ENCODE results near the gene CLMN.

CLMN gene, protein sequence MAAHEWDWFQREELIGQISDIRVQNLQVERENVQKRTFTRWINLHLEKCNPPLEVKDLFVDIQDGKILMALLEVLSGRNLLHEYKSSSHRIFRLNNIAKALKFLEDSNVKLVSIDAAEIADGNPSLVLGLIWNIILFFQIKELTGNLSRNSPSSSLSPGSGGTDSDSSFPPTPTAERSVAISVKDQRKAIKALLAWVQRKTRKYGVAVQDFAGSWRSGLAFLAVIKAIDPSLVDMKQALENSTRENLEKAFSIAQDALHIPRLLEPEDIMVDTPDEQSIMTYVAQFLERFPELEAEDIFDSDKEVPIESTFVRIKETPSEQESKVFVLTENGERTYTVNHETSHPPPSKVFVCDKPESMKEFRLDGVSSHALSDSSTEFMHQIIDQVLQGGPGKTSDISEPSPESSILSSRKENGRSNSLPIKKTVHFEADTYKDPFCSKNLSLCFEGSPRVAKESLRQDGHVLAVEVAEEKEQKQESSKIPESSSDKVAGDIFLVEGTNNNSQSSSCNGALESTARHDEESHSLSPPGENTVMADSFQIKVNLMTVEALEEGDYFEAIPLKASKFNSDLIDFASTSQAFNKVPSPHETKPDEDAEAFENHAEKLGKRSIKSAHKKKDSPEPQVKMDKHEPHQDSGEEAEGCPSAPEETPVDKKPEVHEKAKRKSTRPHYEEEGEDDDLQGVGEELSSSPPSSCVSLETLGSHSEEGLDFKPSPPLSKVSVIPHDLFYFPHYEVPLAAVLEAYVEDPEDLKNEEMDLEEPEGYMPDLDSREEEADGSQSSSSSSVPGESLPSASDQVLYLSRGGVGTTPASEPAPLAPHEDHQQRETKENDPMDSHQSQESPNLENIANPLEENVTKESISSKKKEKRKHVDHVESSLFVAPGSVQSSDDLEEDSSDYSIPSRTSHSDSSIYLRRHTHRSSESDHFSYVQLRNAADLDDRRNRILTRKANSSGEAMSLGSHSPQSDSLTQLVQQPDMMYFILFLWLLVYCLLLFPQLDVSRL

DNA sequence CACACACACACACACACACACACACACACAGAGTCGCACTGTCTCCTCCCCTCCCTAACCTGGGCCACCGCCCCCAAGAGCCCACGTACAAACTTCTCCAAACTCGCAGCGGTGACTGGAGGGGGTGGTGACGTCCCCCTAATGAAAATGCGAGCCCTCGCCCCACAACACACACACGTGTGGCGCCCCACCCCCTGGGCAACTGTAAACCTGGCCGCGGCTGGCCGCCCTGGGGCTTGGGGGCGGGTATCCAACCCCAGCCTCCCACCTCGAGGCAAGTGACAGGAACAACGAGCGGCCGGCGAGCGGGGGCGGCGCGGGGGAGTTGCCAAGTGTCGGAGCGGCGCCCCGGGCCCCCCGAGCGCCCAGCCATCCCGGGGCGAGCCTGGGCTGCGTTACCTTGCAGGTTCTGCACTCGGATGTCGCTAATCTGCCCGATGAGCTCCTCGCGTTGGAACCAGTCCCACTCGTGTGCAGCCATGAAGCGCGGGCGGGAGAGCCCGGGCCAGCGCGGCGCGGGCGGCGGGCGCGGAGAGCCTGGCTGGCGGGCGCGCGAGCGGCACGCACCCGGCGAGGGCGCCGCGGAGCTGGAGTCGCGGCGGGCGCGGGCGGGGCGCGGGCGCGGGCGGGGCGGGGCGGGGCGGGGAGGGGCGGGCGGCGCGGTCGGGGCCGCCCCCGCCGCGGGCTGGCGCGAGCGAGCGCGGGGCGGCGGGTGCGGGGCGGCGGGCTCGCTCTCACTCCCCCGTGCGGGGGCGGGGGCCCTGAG is at the start of gene CLMN:
Gene CLMN, minus strand, starts transcription at position 597 of the 766 bp plus-strand sequence. Its CDS starts 116 bp downstream, at position 481.
- DNase-seq, result peak in 4 of 14 donors; percentile 6 to 61 (median 57)

DNA sequence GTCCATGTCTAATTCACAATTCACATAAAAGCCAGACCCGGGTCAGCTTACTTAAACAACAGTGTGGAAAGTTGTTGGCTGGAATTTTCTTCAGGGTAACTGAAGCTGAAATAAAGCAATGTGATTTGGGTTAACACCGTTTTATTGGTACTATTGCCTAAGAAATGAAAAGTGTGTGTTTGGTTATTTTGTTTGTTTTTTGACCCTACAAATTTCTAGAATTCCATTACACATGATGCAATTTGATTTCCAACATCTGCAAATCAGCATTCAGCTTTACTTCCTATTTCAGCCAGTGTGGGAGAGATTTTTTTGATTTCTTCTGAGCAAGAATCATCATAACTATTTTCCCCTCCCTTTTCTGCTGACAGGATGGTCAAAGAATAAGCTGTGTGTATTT is 45.7 kb upstream of the CLMN start:
- DNase-seq, result no peak

DNA sequence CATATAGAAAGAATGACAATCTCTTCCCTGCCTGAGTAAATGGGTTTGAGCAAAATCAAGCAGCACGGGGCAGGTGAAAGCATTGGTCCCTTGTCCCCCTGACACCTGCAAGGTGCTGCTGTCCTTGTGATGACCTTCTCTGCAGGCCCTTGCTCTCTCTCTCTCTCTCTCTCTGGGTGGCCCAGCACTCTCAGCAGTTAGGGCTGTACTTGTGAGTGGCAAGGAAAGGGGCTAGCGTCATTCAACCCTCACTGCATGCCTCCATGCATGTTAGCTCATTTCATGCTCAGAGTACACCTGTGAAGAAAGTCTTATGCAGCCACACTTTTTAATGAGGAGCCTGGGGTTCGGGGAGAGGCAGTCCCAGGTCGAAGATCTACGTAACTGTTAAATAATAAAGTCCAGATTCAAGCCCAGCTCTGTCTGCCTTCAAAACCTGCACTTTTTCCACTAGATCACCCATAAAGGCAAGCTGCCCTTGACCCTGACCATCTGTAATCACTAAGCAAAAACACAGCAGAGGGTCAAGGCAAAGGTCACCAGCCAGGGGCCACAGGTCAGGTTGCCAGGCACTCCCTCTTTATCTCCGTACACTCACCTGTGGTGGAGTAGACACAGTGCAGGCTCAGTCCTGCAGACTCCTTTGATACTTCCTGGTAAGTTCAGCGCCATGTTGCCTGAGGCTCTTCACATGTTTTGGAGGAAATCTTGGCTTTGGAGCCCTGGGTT is 44.9 kb upstream of the CLMN start:
- DNase-seq, result no peak

DNA sequence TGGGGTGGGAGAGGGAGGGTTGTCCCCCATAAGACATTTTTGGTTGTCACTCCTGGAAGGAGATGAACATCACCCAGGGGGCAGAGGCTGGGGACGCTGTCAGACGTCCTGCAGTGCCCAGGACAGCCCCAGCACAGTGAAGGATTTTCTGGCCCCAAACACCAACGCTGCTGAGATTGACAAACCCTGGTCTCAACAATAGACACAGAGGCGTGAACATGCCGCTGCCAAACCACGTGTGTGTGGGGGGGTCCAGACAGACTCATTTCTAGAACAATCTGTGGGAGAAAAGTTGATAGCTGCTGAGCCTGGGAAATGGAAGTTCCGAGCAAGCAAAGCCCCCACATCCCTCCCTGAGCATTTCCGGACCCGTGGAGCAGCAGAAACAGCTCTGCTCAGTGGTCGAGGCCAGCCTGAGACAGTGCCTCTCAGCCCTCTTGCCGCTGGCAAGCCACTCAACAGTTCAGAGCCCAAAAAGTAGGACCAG is 43.8 kb upstream of the CLMN start:
- peak in 1 of 14 donors; percentile 14 for DNase-seq

DNA sequence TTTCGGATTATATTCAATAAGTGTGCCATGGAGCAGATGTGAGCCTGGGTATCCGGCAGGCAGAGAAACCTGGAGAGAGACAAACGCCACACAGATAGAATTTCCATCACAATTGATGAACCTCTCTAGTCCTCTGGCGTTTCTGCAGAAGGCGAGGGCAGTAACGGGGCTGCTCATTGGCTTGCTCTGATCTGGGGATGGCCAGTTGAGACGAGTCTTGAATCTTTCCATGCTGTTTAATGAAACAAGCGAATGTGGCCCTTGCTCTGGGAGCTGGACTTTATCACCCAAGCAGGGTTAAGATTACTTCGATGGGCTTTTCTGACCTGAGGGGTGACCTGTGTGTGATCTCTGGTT is 42.4 kb upstream of the CLMN start:
- DNase-seq, result no peak

DNA sequence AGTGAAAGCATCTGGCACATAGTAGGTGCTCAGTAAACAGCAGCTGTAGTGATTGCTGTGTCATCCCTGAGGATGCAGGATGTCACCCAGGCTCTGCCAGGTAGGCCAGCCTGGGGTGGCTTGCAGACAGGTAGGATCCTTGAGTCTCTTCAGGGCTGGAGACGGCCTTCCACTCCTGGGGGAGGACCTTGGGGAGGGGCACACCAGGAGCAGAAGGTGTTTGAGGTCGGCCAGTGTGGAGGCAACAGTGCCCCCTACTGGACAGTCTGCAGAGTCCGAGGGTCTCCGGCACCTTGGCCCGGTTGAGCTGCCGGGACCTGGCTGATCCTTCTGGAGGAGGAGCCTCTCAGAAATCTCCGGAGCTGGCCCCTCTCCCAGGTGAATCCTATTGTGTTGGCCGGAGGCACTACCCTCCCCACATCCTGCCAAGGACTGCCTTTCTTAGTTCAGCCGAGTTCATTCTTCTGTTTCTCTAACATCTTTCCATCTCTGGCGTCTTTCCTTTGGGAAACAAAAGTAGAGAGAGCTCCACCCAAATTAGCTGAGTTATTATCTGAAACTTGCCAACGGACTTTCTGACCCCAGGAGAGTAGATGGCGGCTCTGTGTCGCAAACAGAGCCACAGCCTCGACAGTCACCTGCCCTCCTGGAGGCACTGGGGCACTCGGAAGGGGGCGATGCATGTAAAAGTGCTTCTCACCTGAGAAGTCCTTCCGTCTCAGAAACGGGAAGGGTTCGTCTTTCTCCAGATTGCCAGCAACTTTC is 41.8 kb upstream of the CLMN start:
- peak in 3 of 14 donors; percentile 13 to 31 (median 30) for DNase-seq

DNA sequence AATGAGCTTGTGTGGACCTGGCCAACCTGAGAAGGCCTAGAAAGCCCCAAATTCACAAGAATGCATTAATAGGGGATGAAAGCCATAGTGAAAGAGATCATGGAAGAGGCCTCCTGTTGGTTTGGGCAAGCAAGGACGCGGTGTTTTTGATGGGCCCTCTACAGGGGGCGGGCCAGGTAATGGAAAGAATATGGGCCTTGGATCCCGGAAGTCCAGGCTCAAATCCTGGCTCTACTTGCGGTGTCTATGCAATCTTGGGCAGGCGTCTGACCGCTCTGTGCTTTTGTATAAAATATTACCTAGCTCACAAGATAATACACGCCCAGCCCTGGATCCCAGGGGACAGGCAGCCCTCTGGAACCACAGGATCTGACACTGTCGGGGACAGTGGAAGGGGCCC is 41.1 kb upstream of the CLMN start:
- no peak for DNase-seq

DNA sequence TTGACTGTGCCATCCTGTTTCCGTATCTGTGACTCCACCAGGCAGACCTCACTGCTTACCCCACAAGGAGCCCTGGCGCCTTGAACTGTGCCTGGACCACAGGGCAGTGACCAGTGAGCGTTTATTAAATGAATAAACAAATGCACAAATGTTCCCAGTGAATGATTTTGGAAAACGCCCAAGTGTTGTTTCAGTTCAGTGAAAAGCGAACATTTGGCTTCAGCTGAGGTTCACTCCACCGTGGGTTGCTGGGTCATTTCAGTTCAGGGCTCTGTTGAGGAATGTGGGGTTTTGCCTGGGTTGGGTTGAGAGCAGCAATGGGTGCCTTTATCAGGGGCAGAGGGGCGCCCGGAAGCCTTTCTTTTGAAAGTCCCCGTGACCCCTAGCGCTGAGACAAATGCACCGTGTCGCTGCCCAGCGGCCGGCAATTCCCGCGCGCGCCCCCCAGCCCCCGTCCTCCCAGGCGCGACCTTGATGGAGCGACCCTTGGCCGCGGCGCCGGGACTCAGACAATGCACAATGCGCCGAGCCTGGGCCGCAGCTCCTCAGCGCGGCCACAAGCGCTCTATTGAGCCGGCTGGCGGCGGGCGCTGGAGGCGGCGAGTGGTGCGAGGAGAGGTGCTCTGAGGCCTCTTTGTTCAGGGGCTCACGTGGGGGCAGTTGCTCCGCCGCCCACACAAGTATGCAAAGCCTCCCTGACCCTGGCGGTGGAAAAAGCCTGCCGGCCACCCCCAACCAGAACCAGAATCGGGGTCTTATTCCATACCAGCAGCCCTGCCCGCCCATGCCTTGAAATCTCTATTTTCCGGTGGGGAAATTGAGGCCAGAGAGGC is 40.5 kb upstream of the CLMN start:
- DNase-seq, result peak in 12 of 14 donors; percentile 14 to 76 (median 64)

DNA sequence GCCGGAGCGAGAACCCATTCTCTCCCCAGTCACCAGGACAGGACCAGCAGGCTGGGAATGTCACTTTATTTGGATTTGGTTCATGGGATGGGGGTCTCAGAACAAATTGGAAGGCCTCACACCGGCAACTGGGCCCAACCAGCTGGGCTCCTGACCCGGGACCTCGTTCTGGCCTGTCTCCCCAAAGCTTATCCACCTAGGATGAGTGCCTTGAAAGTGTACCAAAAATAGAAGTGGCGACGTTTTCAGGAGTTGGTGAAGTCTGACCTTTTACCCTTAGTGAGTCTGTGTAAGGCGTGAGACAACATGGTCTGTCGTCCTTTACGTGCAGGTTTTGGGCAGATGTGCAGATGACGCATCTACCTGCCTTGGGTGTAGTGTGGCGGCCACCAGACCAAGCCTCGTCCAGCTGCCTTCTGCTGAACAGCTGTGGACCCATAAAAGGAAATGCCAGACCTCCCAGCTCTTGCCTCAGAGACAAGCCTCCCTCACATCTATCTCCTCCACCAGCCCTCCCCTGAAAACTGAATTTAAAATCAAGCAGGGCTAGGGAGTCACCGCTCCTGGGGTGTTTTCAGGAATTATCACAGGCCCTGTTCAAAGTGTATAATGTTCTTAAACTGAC is 36.6 kb upstream of the CLMN start:
- DNase-seq, result no peak

DNA sequence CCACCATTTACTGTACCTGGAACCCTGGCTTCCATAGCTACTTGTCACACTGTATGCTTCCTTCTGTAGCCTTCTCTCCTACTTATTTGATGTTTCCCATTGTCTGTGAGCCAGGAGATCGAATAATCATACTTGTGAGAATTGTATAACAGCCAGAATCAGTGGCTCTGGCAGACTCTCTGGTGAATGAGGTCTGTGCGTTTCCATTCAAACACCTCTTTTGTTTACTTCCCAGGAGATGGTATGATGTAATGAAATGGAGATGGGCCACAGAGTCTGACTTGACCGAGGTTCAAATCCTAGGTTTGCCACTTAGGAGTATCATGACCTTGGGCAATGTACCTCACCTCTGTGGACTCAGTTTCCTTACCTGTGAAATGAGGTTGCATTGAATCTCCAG is 35.7 kb upstream of the CLMN start:
- no peak for DNase-seq

DNA sequence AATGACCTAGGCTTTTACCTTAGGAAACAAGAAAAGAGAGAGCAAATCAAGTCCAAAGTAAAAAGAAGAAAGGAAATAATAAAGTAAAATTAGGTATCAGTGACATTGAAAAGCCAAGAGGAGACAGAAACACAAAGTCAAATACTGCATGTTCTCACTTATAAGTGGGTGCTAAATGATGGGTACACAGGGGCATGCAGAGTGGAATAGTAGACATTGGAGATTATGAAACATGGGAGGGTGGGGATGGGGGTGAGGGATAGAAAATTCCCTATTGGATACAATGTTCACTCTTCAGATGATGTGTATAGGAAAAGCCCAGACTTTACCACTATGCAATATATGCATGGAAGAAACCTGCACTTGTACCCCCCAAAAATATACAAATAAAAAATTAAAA is 35.1 kb upstream of the CLMN start:
- no peak for DNase-seq

DNA sequence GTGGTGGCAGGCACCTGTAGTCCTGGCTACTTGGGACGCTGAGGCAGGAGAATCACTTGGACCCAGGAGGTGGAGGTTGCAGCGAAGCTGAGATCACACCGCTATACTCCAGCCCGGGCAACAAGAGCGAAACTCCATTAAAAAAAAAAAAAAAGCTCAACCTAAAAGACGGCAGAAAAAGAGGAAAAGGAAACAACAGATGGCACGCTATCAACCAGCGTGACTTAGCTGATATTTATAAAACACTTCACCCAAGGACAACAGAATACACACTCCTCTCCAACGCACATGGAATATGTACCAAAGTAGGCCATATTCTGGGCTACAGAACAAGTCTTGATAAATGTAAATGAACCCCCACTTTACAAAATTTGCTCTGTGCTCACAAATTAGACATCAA is 34.0 kb upstream of the CLMN start:
- no peak for DNase-seq

DNA sequence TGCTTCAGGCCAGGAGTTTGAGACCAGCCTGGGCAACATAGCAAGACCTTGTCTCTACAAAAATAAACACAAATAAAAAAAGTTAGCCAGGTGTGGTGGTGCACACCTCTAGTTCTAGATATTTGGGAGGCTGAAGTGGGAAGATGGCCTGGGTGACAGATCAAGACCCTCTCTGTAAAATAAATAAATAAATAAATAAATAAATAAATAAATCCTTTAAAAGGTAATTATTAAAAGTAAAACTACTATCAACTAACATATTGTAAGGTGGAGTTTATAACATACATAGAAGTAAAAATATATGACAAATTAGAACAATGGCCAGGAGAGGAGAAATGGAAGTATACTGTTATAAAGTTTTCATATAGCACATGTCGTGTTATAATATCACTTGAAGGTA is 33.3 kb upstream of the CLMN start:
- no peak for DNase-seq

DNA sequence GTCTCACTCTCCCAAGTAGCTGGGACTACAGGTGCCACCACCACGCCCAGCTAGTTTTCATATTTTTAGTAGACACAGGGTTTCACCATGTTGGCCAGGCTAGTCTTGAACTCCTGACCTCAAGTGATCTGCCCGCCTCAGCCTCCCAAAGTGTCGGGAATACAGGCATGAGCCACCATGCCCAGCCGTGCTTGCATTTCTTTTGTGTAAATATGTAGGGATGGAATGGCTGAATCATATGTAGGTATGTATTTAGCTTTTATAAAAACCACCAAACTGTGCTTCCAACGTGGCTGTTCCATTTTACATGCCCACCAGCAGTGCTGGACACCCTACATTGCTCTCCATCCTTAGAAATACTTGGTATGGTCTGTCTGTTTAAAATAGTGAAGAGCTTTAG is 32.8 kb upstream of the CLMN start:
- DNase-seq, result no peak

DNA sequence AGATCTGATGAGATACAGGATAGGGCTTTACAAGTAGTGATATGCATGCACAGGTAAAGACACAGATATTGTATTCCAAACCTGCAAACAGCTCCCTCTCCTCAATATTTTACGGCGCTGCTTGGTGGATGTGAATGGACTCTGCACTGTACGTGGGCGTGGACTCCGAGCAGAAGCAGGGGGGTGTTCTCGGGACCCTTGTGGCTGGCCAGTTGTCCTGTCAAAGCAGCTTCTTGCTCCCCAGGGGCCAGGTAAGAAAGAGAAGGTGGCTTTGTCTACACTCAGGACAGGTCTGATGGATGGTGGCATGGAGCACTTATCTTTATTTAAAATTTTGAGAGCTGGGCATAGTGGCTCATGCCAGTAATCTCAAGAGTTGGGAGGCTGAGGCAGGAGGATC is 29.5 kb upstream of the CLMN start:
- no peak for DNase-seq

DNA sequence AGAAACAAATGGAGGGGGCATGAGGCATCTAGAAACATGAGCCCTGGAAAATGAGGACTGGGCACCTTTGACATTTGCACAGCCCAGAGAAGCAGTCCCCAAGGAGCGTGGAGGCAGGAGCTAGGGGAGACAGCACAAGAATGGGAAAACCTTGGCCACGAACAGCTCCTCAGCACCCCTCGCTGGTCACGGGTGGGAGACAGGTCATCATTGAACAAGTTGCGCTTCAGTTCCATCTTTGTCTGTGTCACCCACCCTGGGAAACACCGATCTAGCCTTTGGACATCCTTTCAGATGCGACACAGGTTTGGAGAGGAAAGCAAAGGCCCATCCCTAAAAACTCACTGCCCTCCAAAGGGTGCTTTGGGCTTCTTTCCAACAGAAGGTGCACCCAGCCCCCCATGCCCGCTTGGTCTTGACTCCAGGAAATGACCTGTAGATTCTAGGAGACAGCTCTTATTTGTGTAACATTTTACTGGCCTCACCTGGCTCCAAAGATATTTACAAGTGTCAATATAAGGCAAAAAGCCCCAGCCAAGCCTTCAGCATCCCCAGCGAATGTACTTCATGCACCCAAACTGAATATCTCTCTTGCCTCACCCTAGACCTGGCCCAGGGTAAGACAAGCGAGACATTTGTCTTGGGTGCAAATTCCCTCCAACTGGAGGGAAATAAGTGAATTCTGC is 28.8 kb upstream of the CLMN start:
- DNase-seq, result no peak

DNA sequence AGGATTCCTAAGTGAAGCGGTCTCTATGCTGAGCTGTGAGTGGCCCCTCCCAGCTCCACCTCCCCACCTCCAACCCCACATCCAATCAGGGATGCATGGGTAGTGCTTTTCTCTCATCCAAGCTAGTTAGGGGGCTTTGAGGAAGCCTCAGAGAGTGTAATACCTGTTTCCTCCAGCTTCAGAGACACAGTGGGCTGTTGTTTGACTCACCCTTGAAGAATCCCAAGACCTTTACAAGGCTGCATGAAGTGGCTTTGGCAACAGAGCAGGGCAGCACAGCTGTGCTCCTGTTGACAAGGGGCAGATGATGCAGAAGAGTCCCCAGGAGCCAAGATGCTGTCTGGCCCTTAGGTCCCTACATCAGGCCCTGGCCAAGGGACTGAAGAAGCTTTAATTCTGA is 27.1 kb upstream of the CLMN start:
- no peak for DNase-seq

DNA sequence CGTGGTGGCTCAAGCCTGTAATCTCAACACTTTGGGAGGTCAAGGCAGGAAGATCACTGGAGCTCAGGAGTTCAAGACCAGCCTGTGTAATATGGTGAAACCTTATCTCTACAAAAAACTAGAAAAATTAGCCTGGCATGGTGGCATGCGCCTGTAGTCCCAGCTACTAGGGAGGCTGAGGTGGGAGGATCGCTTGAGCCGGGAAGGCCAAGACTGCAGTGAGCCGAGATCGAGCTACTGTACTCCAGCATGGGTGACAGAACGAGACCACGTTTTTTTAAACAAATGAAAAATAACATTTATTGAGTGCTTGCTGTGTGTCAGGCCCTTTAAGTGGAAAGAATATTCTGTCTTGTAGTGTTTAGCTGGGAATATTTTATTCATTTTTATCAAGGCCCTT is 26.6 kb upstream of the CLMN start:
- DNase-seq, result no peak

DNA sequence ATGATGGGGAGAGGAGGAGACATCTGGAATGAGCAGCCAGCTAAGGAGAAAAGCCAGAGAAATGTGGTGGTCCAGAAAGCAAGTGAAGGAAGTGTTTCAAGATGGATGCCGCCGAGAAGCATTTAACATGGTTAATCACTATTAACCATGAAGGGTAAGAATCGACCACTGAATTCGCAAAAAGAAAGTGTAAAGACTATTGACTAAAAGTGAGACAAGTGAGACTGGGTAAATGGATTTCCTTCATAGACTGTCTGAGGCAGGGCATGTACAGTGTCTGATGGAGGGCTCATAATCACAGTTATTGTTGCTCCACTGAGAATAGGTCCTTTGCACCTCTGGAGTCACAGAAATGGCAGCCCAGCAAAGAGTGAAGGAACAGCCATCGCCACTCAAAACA is 25.3 kb upstream of the CLMN start:
- no peak for DNase-seq
